Gastroesophageal sphincter (tissue), 3 donors: ENCODE results near the gene PTPRN2.

Source experiments
- POLR2AphosphoS5 ChIP-seq: sonication (generic); formaldehyde crosslinking; IDR thresholded peaks from one replicate; pipeline ENCODE4 v1.6.1; 2017; ENCODE audit warnings: antibody characterized with exemption
- TF ChIP-seq, protein P1 (sequence below), 4 experiments: fragments of 200-600 bp in 2 of 4; fragments of 450-650 bp in 2 of 4; sonication (generic) in 1 of 4; IDR thresholded peaks; one replicate each; pipeline ENCODE4 v1.5.1; 2017 to 2019; ENCODE audit warnings: antibody characterized with exemption in 4 of 4, mild to moderate bottlenecking in 2 of 4, moderate library complexity in 2 of 4

DNA sequence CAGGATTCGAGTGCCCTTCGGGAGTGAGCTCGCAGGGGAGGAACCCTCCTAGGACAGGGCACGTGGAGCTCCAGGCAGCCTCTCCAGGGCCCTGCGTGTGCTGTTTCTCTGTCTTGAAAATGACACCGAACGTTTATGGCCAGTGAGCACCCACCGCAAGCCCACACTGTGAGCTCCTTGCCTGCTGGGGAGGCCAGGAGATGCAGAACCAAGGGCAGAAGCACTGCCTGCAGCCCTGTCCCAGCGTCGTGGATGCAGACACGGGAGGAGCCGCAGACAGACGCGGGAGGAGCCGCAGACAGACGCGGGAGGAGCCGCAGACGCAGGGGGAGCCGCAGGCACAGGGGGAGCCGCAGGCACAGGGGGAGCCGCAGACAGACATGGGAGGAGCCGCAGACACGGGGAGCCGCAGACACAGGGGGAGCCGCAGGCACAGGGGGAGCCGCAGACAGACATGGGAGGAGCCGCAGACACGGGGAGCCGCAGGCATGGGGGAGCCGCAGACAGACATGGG, 314.4 kb downstream of the PTPRN2 start:
- no peak for TF ChIP-seq POLR2AphosphoS5
- TF ChIP-seq, protein P1, sequence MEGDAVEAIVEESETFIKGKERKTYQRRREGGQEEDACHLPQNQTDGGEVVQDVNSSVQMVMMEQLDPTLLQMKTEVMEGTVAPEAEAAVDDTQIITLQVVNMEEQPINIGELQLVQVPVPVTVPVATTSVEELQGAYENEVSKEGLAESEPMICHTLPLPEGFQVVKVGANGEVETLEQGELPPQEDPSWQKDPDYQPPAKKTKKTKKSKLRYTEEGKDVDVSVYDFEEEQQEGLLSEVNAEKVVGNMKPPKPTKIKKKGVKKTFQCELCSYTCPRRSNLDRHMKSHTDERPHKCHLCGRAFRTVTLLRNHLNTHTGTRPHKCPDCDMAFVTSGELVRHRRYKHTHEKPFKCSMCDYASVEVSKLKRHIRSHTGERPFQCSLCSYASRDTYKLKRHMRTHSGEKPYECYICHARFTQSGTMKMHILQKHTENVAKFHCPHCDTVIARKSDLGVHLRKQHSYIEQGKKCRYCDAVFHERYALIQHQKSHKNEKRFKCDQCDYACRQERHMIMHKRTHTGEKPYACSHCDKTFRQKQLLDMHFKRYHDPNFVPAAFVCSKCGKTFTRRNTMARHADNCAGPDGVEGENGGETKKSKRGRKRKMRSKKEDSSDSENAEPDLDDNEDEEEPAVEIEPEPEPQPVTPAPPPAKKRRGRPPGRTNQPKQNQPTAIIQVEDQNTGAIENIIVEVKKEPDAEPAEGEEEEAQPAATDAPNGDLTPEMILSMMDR (IDR thresholded peaks at IDR 0.05), result no peak
